NK-92 (cell line): ENCODE data around the gene CYP2W1.
"Not testable (repeated sequence)": the region's sequence is repeated elsewhere in the genome, so short reads cannot be mapped to it uniquely, and the experiment has no call there.

Source experiments
- DNase-seq: peaks from one replicate; lab custom pipeline; 2025; ENCODE audit not compliant: unreplicated experiment; lab: John Stamatoyannopoulos, UW

Gene CYP2W1

GRCh38 chr7:996079-996872 lies 13.3 kb downstream of the CYP2W1 start:
- DNase-seq = no peak

DNA sequence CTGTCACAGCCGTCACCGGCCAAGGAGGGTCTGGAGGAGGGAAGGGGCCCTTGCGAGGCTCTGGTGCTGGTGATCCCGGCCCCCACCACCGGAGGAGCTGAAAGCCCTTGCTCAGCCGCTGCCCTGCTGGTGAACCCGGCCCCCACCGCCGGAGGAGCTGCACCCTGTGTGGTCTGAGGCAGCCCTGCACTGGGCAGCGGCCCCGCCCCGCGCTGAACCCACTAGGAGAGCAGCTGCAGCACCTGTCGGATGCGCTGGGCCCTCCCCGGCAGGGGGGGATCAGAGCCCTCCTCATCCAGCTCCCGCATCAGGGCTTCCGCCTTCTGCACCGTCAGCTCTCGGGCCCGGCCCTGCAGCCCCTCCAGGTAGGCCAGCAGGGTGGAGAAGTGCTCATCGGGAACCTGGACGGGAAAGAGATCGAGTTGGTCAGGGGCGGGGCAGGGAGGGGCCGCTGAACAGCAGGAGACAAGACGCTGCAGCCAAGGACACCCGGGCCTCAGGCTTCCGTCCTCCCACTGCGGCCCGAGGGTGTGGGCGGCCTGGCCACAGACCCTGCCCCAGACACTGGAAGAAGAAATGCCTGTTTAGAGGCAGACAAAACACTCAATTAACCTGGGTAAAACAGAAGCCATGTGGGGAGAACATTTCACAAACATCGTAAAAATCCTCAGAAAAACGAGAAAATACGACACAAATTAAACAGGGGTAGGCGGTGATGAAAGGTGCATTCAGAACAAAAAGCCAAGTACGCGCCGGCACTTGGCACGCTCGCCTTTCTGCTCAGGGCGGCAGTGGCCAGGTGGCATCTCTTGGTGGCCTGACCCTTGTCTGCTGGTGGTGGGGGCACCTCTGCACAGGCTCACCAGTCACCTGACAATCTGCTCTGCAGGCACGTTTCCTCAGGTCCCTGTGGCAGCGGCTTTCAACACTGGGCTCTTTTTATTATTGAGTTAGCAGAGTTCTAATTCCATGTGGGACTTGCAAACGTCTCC lies 14.7 kb downstream of the CYP2W1 start:
- DNase-seq = no peak

DNA sequence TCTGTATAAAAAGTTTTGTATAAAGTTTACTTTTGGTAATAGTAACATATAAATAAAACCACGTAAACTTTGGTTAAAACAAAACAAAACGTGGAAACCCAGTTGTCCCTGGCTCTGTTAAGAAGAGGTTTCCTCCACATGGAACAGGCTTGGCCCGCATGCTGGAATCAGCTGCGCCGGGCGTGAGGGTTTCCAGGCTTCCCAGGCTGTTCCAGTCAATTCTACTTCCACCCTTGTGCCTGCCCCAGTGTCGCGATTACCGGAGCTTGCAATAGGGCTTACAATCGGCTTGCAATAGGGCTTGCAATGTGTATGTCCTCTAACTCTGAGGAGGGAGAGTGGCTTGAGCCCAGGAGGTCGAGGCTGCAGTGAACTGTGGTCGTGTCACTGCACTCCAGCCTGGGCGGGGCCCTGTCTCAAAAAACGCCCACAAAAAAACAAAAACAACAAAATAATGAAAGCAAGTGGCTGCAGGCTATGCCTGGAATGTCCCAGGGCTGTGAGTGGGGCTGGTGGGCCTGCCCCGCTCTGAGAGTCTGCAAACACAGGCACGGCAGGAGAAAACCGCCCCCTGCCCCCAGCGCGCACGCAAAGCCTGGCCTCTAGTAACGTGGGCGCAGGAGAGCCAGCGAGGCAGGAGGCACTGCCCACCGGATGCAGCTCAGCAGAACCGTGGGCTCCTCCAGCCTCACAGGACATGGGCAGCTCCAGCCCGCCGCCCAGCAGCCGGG lies 16.3 kb downstream of the CYP2W1 start:
- DNase-seq = no peak

- no peak for DNase-seq
These were observed 17.3 kb downstream of the CYP2W1 start for GRCh38 chr7:999941-1000935.

DNA sequence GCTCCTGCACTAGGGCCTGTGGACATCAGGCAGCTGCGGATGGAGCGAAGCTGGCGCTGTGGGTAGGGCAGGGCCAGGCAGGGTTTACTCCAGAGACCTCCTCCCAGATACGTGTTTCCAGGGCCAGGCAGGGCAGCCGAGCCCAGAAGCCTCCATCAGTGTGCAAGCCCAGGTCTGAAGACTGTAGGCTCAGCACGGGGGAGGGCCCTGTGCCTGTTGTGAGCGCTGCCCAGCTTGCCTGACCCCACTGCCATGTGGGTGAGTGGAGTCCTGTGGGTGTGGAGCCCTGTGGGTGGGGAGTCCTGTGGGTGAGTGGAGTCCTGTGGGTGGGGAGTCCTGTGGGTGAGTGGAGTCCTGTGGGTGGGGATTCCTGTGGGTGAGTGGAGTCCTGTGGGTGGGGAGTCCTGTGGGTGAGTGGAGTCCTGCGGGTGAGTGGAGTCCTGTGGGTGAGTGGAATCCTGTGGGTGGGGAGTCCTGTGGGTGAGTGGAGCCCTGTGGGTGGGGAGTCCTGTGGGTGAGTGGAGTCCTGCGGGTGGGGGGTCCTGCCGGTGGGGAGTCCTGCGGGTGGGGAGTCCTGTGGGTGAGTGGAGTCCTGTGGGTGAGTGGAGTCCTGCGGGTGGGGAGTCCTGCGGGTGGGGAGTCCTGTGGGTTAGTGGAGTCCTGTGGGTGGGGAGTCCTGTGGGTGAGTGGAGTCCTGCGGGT lies 18.2 kb downstream of the CYP2W1 start:
- not testable (repeated sequence) for DNase-seq

- not testable (repeated sequence) for DNase-seq
These were observed 19.0 kb downstream of the CYP2W1 start for GRCh38 chr7:1002026-1002425.

- DNase-seq = not testable (repeated sequence)
These were observed 19.5 kb downstream of the CYP2W1 start for GRCh38 chr7:1002445-1002844.

DNA sequence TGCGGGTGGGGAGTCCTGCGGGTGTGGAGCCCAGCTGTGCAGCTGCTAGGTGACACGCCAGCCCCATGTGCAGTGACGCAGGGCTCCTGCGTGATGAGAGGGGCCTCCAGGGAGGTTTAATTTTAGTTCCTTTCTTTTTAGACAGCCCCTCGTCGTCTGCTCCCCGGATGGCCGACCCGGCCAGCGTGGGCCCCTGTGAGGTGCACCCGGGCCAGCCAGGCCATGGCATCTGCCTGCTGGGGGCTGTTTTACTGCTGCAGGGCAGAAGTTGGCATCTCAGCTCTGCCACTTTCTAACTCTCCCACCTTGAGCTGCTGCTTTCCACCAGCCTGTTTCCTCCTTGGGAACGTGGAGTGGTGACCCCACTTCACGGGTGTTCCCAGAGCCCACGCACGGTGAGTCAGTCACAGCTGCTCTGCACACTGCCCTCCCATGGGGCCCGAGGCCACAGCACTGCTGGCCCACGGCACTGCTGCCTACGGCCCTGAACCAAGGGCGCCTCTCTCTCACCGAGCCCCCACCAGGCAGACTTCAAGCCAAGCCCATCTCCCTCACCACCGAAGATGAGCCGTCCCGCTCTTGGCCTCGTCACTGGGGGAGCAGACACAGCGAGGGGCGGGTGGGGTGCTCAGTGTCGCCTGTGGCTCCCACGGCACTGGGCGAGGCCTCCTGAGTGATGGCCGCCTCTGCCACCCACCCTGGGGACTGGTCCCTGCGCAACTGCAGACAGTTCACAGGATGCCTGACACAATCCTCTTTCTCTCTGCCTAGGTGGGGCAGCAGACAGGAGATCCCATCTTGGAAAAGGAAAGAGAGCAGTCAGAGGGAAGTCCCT lies 21.3 kb downstream of the CYP2W1 start:
- no peak for DNase-seq

DNA sequence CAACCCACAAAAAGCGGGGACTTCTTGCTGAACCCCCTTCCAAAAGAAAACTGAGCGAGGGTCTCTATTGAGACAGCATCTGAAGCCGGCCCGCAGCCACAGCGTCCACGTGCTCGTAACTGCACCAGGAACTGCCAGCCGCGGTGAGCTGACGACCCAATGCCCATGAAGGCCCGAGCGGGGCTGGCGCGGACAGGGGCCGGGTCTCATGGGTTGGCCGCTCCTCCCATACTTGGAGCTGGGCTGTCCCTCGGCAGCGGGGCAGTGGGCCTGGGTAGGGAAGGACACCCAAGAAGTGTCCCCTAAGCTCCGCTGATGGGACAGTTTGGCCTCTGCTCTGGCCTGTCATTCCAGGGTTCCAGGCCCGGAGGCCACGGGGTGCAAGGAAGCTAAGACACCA lies 22.3 kb downstream of the CYP2W1 start:
- no peak for DNase-seq

DNA sequence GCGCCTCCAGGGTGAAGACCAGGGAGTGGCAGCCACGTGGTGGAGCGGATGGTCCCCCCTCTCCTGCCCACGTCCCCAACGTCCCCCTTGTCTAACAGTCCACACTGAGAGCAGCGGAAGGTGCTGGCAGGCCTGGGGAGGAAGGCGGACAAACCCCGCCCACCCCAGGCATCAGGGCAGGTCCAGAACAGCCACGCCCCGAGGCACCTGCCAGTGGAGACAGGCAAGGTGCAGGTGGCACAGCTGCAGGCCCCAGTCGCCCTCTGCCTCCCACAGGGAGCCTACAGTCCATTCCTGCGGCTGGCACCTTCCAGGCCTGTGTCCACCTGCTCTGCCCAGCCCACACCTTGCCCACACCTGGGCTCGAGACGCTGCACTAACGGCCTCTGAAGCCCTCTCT lies 24.9 kb downstream of the CYP2W1 start:
- DNase-seq = no peak

GRCh38 chr7:1008733-1009363 lies 25.9 kb downstream of the CYP2W1 start:
- no peak for DNase-seq

DNA sequence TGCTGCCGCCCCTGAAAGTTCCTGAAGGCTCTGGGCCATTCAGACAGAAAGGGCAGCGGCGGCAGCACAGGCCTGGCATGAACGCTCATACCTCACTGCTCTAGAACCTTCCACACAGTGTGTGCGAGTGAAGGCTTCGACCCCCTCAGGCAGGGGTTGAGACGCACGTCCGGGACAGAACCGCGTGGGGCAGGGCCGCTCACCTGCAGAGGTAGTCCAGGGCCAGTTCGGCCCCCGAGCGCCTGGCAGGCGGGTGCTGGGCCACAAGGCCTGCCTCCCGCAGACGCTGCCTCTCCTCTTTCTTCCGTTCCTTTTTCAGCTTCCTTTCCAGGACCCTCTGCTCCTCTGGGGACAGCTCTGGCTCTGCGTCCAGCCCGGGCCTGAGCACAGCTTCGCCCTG lies 26.8 kb downstream of the CYP2W1 start:
- DNase-seq = no peak

DNA sequence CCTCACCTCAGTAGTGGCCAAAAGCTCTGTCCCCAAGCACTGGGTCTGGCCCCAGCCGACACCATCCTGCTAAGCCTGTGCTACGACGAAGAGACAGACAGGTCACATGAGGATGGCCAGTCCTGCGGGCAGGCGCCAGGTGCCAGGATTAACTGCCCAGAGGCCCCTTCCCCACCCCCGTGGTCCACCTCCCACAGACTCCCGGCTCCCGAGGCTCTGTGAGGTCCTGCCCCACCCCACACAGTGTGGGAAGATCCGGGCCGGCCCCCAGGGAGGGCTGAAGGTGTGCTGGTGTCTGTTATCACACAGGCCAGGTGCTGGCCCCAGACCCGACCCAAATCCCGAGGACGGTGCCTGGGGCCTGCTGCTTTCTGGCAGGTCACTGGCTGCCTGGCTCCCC lies 27.2 kb downstream of the CYP2W1 start:
- no peak for DNase-seq

DNA sequence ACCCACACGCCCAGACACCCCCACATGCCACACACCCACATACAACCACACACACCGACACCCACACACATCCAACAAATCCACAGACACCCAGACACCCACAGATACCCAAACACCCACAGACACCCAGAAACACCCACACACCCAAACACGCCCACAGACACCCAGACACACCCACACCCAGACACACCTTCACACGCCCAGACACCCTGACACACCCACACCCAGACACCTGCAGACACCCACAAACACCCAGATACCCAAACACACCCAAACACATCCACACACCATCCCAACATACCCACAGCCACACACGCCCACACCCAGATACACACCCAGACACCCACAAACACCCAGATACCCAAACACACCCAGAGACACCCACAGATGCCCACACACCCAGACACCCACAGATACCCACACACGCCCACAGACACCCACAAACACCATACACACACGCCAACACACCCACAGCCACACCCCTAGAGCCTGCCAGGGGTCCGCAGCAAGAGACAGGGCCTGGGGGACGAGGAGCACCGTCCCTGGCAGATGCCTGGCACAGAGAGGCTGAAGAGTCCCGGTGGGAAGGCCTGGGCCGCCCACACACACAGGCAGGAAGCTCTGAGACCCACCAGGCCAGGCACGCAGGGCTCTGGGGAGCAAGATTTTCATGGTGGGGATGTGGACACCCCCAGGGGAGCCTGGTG lies 28.5 kb downstream of the CYP2W1 start:
- no peak for DNase-seq

- DNase-seq = no peak
These were observed 29.2 kb downstream of the CYP2W1 start for GRCh38 chr7:1012004-1012715.

- DNase-seq = no peak
These were observed 29.7 kb downstream of the CYP2W1 start for GRCh38 chr7:1012716-1013095.

GRCh38 chr7:1013581-1013980 lies 30.6 kb downstream of the CYP2W1 start:
- DNase-seq = no peak
